HL-60/S4 treated with phorbol 12-myristate 13-acetate at 8.2 ng/mL for 4 days and 3 days (cell line): ENCODE results near the gene FZR1.
"Not testable (repeated sequence)": the region's sequence is repeated elsewhere in the genome, so short reads cannot be mapped to it uniquely, and the experiment has no call there.

Source experiments
- in situ Hi-C: fragments of 300-500 bp; cut with MboI; formaldehyde crosslinking; loops from 2 replicates; pipeline ENCODE4 v1.15.0; 2022; ENCODE audit warnings: low sequenced_read_pairs

FZR1 gene

DNA sequence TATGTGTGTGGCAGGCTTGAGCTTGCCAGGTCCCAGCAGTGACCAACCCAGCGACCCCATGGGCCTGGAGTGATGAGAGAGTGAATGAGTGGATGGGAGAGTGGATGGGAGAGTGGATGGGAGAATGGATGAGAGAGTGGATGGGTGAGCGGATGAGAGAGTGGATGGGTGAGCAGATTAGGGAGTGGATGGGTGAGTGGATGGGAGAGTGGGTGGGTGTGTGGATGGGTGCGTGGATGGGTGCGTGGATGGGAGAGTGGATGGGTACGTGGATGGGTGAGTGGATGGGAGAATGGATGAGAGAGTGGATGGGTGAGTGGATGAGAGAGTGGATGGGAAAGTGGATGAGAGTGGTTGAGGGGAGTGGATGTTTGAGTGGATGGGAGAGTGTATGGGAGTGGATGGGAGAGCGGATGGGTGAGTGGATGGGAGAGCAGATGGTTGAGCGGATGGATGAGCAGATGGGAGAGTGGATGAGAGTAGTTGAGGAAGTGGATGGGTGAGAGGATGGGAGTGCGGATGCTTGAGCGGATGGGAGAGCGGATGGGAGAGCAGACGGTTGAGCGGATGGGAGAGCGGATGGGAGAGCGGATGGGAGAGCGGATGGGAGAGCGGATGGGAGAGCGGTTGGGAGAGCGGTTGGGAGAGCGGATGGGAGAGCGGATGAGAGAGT is 22.6 kb downstream of the FZR1 start:
- in situ Hi-C loops, result no loop called here

DNA sequence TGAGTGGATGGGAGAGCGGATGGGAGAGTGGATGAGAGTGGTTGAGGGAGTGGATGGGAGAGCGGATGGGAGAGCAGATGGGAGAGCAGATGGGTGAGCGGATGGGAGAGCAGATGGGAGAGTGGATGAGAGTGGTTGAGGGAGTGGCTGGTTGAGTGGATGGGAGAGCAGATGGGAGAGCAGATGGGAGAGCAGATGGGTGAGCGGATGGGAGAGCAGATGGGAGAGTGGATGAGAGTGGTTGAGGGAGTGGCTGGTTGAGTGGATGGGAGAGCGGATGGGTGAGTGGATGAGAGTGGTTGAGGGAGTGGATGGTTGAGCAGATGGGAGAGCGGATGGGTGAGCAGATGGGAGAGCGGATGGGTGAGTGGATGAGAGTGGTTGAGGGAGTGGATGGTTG is 23.2 kb downstream of the FZR1 start:
- in situ Hi-C loops, result not testable (repeated sequence)

DNA sequence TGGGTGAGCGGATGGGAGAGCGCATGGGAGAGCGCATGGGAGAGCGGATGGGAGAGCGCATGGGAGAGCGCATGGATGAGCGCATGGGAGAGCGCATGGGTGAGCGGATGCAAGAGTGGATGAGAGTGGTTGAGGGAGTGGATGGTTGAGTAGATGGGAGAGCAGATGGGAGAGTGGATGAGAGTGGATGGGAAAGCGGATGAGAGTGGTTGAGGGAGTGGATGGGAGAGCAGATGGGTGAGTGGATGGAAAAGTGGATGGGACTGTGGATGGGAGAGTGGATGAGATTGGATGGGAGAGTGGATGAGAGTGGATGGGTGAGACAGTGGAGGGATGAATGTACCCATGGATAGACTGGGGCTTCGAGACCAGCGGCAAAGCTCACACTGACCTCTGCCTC is 24.3 kb downstream of the FZR1 start:
- in situ Hi-C loops, result no loop called here

DNA sequence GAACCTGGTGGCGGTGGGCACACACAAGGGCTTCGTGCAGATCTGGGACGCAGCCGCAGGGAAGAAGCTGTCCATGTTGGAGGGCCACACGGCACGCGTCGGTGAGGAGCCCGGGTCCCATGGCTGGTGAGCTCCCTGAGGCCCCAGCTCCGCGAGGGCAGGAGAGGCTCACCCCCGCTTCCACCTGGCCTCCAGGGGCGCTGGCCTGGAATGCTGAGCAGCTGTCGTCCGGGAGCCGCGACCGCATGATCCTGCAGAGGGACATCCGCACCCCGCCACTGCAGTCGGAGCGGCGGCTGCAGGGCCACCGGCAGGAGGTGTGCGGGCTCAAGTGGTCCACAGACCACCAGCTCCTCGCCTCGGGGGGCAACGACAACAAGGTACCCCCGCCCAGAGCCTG is 25.6 kb downstream of the FZR1 start:
- in situ Hi-C loops, result no loop called here

DNA sequence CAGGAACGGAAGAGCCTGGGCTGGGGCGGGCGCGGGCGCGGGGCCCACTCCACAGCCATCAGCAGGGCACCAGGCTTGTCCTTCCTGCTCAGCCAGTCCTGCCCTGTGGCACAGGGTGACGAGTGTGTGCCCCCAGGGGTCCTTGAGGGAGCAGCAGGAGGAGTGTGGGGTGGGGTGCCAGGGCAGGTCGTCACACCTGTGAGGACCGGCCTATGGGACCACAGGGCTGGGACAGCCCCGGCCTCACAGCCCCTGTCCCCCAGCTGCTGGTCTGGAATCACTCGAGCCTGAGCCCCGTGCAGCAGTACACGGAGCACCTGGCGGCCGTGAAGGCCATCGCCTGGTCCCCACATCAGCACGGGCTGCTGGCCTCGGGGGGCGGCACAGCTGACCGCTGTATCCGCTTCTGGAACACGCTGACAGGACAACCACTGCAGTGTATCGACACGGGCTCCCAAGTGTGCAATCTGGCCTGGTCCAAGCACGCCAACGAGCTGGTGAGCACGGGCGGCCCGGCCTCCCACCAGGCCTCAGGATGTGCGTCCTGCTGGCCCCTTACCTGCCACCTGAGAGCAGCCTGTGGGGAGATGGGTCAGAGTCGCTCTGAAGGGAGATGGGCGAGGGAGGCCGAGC is 26.2 kb downstream of the FZR1 start:
- in situ Hi-C loops, result no loop called here

DNA sequence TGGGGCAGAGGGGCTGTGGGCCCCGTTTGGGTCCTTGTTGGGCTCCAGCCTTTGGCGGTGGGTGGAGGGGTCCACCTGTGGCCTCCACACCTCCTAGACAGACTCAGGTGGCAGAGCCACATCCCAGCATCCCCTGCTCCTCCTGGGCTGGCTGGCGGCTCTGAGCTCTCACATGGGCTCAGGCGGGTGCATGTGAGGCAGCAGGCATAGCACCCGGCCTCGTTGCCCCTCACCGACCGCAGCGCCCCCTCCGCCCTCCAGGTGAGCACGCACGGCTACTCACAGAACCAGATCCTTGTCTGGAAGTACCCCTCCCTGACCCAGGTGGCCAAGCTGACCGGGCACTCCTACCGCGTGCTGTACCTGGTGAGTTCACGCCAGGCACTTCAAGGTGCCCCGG is 26.9 kb downstream of the FZR1 start:
- in situ Hi-C loops, result no loop called here

DNA sequence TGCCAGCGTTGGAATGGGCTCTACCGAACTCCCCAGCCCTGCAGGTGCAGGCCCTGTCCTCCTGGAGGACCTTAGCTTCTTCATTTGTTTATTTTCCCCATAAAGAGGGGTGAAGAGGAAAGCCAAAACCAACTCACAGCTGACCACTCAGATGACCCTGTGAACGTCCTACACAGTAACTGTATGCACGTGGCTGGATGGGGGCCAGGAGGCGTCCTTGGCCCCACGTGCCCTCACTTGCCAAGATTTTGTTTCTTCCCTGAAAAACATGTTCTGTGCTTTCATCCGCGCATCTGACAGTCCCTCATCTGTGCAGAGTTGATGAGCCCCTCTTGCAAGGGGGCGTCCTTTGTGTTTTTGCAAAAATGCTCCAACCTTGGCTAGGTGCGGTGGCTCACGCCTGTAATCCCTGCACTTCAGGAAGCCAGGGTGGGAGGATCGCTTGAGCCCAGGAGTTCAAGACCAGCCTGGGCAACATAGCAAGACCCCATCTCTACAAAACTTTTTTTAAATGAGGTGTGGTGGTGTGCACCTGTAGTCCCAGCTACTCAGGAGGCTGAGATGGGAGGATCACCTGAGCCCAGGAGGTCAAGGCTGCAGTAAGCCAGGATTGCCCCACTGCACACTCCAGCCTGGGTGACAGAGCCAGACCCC is 27.6 kb downstream of the FZR1 start:
- in situ Hi-C loops, result no loop called here

DNA sequence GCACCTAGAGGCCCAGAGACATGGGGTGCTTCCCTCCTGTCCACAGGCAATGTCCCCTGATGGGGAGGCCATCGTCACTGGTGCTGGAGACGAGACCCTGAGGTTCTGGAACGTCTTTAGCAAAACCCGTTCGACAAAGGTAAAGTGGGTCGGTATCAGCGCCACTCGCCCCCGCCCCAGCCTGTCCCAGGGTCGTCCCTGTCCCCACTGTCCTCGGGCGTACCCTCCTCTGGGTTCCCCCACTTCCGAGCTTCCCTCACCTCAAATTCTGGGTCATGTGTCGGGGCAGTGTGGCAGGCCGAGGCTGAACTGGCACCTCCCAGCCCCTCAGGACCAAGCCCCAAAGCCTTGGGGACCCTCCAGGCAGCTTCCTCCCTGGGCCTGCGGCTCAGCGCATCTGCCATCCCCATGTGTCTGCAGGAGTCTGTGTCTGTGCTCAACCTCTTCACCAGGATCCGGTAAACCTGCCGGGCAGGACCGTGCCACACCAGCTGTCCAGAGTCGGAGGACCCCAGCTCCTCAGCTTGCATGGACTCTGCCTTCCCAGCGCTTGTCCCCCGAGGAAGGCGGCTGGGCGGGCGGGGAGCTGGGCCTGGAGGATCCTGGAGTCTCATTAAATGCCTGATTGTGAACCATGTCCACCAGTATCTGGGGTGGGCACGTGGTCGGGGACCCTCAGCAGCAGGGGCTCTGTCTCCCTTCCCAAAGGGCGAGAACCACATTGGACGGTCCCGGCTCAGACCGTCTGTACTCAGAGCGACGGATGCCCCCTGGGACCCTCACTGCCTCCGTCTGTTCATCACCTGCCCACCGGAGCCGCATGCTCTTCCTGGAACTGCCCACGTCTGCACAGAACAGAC is 28.5 kb downstream of the FZR1 start:
- in situ Hi-C loops, result no loop called here

DNA sequence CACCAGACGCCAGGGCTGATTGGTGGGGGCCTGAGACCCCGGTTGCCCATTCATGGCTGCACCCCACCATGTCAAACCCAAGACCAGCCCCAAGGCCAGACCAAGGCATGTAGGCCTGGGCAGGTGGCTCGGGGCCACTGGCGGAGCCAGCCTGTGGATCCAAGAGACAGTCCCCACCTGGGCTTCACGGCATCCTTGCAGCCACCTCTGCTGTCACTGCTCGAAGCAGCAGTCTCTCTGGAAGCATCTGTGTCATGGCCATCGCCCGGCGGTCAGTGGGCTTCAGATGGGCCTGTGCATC is 29.1 kb downstream of the FZR1 start:
- in situ Hi-C loops, result no loop called here

DNA sequence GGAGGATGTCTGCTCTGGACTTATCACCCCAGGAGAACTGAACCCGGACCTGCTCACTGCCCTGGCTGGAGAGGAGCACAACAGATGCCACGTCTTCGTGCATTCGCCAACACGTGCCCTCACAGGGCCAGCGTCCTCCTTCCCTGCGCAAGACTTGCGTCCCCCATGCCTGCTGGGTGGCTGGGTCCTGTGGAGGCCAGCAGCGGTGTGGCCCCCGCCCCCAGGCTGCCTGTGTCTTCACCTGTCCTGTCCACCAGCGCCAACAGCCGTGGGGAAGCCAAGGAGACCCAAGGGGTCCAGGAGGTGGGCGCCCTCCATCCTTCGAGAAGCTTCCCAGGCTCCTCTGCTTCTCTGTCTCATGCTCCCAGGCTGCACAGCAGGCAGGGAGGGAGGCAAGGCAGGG is 29.5 kb downstream of the FZR1 start:
- in situ Hi-C loops, result no loop called here

DNA sequence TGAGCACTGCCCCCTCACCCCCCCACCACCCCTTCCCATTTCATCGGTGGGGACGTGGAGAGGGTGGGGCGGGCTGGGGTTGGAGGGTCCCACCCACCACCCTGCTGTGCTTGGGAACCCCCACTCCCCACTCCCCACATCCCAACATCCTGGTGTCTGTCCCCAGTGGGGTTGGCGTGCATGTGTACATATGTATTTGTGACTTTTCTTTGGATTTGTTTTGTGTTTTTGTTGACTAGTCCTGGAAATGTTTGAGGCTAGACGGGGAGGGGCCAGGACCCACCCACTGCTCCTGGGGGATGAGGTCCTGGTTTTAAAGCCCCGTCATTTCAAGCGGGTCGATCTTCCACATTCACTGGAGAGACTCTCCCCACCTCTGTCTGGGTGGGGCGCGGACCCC is 29.9 kb downstream of the FZR1 start:
- in situ Hi-C loops, result no loop called here

DNA sequence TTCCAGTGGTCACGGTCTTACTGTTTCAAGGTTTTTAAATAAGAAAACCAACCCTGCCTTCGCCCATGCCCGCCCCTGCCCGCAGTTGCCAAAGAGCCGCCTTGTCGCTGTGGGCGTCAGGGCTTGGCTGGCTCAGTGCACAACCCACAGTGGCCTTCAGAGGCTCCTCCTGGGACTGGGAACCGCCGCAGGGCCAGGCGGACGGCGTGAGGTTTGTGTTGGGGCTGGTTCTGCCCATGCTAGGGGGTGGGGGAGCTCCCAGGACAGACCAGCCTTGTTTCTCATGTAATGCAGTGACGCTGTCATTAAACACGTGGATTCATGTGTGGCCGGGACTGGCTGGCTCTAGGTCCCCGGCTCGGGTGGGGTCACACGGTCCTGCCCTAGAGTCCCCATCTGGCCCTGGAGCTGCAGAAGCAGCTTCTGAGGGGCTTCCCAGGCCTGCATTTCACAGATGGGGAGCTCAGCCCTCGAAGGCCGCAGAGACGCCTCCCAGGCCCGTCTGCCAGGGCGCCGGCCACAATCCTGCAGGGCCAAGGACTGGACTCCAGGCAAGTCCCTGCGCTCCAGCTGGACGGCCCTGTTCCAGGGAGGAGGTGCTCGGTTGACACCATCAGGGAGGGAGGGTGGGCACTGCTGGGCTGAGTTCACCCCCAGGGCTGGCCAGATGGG is 30.5 kb downstream of the FZR1 start:
- in situ Hi-C loops, result no loop called here

DNA sequence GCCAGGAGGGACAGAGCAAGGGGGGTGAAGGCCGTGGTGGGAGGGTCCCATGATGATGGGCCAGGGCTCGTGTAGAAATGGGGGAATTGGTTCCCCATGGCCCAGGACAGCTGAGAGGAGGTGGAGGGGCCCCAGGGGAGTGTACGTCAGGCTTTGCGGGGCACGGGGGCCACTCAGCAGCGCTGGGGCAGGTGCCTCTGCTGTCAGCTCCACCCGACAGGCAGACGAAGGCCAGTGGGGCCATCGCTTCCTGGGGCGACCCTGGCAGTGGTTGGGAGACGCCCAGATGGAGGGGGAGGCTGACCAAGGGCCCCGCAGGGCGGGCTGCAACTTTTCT is 31.0 kb downstream of the FZR1 start:
- in situ Hi-C loops, result no loop called here

DNA sequence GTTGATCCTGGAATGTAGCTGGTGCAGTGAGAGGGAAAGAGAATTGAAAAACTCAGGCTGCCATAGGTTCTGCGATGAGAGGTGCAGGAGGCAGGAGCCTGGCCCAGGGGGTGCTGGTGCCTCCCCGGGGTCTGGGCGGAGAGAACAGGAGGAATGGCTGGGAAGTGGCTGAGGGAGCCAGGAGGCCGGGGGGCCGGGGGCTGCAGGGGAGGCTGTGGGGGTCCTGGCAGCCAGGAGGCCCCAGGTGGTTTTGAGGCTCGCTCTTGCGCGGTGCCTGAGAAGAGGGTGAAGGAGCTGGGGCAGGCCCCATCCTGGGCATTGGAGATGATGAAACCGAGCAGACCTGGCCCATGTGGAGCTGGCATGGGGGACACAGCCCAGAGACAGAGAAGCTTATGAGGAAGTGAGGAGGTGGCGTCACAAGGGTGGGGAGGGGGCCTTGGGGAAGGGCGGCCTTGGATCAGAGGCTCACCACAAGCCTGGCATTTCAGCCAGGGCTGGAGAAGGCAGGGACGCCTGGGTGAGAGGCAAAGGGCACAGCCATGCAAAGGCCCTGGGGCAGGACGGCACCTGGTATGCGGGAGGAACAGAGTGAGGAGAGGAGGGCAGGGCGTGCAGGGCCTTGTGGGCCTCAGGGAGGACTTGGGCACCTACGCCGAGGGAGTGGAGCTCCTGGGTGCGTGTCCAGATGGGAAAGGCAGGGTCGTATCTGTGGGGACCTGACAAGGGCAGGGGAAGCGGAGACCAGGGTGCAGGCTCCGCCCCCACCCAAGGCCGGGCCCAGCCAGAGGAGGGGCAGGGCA is 31.5 kb downstream of the FZR1 start:
- in situ Hi-C loops, result no loop called here

DNA sequence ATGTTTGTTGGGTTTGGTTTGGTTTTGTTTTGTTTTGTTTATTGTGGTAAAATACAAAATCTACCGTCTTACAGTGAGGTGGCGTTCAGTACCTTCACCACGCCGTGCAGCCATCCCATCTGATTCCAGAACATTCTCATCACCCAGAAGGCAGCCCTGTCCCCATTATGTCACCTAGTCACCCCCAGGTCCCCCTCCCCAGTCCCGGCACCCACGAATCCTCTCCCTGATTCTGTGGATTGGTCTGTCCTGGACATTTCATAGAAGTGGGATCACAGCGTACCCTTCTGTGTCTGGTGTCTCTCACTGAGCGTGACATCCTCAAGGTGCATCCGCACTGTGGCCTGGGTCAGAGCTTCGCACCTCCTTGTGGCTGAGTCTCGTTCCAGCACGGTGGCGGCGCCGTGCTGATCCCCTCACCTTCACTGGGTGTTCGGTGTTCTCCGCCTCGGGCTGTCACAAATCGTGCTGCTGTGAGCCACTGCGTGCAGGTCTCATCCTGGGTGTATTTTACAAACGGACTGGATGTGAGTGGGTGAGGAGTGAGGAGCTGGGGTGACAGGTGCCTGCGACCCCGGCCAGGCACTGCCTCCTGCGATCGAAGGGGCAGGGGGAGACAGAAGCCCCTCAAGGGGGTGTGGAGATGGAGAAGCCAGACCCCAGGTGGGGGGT is 32.3 kb downstream of the FZR1 start:
- in situ Hi-C loops, result no loop called here

DNA sequence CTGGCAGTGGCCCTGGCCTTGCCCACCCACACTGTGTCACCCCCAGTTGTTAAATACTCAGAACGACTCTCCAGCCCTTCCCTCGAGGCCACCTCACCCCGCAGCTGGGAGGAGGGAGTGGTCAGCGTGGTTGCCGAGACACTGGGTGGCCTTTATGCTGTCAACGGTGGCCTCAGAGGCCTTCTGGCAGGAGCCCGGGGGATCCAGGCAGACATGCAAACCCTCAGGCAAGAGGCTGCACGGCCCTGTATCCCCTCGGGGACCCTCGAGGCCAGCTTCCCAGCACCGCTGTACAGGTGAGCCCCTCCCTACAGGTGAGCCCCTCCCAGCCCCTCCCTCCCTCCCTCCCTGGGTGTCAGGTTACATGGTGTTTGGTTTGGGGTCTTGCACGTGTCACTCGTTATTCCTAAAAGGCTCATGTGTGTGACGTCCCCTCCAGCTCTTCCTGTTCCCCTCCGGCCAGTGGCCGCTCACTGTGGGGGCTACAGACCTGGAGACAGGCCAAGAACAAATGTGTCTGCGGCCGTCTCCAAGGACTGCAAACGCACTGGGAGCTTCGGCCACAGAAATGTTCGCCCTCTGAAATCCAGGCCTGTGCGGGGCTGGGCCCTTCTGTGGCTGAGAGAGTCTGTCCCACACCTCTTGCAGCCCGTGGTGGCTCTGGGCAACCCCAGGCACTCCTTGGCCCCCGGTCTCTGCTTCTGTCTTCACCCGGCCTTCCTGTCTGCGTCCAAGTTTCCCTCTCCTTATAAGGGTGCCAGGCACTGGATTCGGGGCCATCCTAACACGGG is 33.0 kb downstream of the FZR1 start, which contains the start of gene TEKTIP1:
Gene TEKTIP1, plus strand, starts transcription at position 210 of the 791 bp plus-strand sequence. Its CDS starts 4 bp downstream, at position 214.
- in situ Hi-C loops, result no loop called here

DNA sequence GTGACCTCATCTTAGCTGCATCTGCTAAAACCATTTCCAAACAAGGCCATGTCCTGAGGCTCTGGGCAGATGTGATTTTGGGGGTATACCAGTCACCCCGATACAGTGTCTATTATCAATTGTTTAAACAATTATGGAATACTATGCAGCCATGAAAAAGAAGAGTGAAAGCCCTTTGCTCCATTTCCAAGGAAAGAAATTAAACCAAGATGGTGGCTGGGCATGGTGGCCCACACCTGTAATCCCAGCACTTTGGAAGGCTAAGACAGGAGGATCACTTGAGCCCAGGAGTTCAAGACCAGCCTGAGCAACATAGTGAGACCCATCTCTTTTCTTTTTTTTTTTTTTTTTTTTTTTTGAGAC is 33.6 kb downstream of the FZR1 start:
- in situ Hi-C loops, result no loop called here

DNA sequence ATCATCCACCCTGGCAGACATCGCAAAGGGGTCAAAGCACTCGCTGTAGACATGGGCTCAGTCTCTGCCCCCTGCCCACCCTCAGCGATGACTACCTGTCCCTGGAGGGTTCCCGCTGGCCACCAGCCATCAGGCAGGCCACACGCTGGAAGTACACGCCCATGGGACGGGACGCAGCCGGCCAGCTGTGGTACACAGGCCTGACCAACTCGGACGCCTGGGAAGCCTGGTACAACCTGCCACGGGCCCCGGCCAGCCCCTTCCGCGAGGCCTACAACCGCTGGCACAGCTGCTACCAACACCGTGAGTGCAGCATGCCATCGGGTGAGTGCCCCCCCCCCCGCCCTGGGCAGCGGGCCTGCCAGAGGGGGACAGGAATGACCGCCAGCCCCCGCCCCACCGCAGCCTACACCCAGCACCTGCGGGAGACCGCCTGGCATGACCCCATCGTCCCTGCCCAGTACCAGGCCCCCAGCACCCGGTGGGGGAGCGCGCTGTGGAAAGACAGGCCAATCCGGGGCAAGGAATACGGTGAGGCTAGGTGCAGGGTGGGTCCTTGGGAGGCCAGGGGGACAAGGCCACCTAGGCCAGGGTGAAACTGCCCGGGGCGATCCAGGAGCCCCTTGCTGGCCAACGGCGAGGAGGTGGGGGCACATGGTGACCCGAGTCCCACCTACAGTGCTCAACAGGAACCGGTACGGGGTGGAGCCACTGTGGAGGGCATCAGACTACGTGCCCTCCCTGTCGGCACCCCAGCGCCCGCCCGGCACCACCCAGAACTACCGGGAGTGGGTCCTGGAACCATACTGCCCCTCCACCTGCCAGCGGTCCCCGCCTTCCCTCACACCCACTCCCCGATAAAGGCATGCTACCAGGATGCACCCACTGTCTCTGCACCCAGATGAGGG is 37.3 kb downstream of the FZR1 start:
- in situ Hi-C loops, result no loop called here
